Urothelium cell line (cell line): ENCODE results near the gene VEGFB.

Experiments used
- DNase-seq: peaks from one replicate; pipeline ENCODE4 v3.0.0; 2011; ENCODE audit warnings: low spot score, mixed read lengths
- FAIRE-seq: peaks from 2 replicates; lab custom pipeline; 2011; peaks lifted over from hg19 to GRCh38; lab: Jason Lieb, UNC

The VEGFB gene

DNA sequence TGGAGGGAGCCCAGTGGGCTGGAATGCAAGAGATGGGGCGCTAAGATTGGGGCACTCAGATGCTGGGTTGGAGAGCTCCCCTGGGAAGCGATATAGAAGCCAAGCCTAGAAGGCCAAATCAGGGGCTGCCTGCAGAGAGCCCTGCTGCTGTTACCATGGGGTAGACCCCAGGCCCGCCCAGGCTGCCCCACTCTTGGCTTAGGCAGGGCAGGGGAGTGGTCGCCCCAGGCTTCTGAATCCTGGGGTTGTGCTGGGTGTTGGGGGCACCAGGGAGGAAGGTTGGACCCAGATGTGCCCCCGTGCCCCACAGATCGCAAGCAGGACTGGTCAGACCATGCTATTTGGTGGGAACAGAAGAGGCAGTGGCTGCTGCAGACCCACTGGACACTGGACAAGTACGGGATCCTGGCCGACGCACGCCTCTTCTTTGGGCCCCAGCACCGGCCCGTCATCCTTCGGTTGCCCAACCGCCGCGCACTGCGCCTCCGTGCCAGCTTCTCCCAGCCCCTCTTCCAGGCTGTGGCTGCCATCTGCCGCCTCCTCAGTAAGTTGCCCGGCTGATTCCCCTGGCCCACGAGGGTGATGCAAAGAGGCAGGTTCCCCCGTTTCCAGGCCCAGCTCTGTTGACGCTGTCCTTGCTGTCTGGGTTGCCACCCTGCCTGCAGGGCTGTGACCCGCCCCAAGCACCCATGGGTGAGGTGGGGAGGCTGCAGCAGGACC is 23.9 kb upstream of the VEGFB start:
- no peak for FAIRE-seq
- no peak for DNase-seq

DNA sequence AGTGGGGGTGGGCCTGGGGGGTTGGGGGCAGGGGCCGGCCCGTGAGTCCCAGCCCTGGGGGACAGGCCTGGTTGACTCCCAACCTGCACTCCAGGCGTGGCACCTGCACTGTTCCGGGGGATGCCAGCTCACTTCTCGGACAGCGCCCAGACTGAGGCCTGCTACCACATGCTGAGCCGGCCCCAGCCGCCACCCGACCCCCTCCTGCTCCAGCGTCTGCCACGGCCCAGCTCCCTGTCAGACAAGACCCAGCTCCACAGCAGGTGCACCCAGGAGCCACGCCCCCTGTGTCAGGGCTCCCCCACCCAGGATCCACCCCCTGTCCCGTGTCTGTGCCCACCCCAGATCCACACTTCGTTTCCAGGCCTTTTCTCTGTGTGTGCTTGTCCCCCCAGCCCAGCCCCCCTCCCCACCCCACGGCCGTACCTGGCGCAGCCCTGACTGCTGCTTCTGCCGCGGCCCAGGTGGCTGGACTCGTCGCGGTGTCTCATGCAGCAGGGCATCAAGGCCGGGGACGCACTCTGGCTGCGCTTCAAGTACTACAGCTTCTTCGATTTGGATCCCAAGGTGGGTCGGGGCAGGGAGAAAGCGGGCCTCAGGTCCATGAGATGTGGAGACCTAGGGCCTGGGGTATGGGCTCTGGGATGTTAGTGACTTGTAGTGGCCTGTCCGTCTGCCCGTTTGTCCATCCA is 23.1 kb upstream of the VEGFB start:
- DNase-seq (no peak), FAIRE-seq (no peak)

DNA sequence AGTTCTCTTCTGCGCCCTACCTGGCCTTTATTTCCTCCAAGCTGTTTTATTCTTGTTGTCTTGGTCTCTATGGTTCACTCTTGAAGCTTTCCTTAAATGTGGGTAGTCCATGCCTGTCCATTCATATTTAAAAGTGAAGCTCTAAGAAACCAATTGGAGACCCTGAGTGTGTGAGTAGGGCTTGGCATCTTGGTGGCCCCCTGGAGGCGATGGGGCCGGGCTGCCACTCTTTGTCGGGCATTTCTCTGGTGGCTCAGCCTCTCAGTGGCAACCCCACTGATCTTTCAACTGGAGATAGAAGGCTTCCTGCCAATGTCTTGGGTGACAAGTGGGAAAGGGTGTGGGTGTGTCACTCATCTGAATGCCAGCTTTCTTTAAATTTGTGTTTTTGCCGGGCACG is 17.5 kb upstream of the VEGFB start:
- DNase-seq (no peak), FAIRE-seq (no peak)

DNA sequence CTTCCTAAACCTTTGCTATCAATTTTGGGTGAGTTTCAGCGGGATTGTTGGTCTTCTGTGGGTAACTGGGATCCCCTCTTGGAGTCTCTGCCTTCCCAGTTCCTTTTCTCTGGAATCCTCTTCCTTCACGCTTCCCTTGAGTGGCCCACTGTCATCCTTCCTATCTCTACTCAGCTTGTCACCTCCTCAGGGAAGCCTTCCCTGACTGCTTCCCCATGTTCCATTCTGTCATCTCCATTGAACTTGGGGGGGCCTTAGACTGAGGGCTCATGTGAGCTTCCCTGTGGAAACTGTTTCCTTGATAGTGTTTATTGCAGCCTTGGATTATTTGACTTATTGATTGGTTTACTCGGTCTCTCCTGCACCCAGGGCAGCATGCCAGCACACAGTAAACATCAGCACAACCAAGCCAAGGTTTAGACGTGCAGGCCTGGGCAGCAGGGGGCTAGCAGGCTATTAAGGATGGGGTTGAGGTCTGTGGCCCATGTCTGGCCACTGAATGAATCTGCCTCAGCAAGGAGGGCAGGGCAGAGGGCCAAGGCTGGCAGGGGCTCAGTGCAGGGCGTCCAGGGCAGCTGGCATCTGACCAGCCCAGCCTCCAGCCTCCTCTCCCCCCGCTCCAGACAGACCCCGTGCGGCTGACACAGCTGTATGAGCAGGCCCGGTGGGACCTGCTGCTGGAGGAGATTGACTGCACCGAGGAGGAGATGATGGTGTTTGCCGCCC is 15.6 kb upstream of the VEGFB start:
- FAIRE-seq (no peak), DNase-seq (no peak)

DNA sequence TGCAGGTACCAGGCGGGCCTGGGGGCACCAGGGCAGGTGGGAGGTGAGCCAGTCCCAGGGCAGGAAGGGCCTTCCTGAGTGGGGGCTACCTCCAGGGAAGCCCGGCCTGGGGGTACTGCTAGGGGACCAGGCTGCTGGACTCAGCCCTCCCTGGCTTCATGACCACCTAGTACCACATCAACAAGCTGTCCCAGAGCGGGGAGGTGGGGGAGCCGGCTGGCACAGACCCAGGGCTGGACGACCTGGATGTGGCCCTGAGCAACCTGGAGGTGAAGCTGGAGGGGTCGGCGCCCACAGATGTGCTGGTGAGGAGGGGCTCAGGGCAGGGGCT is 15.1 kb upstream of the VEGFB start:
- FAIRE-seq (no peak), DNase-seq (no peak)

DNA sequence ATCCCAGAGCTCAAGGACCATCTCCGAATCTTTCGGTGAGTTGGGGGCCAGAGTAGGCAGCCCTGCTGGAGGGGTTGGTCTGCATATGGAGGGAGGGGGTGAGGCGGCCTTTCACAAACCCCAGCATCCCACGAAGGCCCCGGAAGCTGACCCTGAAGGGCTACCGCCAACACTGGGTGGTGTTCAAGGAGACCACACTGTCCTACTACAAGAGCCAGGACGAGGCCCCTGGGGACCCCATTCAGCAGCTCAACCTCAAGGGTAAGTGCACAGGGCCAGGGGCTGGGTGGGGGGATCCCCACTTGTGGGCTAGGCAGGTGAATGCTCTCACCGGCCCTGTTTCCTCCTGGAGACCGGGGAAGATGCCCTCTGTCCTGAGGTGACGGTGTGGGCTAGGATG is 14.6 kb upstream of the VEGFB start:
- FAIRE-seq, result no peak
- no peak for DNase-seq

DNA sequence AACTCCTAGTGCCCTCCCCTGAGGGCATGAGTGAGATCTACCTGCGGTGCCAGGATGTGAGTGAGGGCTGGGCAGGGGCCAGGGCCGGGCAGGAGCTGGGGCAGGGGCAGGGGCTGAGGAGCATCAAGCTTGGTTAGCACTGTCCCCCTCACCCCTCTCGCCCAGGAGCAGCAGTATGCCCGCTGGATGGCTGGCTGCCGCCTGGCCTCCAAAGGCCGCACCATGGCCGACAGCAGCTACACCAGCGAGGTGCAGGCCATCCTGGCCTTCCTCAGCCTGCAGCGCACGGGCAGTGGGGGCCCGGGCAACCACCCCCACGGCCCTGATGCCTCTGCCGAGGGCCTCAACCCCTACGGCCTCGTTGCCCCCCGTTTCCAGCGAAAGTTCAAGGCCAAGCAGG is 14.1 kb upstream of the VEGFB start:
- DNase-seq, result no peak

DNA sequence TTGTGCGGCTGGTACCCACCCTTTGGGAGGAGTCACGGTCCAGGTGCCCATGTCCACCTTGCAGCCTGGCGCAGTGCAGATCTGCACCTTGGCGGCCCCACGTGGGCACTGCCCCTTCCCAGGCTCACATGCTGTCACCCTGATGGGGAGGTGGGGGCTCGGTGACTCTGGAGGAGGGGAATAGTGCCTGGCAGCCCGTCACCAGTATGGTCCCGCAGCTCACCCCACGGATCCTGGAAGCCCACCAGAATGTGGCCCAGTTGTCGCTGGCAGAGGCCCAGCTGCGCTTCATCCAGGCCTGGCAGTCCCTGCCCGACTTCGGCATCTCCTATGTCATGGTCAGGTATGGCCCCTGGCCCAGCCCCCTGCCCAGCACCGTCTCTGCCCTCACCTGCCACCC is 13.6 kb upstream of the VEGFB start:
- DNase-seq (no peak), FAIRE-seq (no peak)

More for the DNA sequence above, 14.1 kb upstream of the VEGFB start:
- FAIRE-seq, result no peak

DNA sequence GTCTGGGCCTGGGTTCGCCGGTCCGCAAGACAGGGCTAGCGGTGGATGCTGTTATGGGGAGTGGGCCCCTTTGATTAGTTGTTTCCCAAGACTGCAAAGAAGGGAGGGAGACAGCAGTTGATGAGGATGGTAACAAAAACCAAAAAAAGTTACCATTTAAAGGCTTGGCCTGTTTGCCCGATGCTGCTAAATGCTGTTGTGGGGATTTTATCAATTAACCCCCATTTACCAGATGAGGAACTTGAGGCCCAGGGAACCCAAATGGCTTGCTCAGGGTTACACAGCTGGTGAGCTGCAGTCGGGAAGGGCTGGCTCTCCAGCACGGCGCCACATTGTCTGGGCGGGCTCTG is 11.8 kb upstream of the VEGFB start:
- DNase-seq (no peak), FAIRE-seq (no peak)

DNA sequence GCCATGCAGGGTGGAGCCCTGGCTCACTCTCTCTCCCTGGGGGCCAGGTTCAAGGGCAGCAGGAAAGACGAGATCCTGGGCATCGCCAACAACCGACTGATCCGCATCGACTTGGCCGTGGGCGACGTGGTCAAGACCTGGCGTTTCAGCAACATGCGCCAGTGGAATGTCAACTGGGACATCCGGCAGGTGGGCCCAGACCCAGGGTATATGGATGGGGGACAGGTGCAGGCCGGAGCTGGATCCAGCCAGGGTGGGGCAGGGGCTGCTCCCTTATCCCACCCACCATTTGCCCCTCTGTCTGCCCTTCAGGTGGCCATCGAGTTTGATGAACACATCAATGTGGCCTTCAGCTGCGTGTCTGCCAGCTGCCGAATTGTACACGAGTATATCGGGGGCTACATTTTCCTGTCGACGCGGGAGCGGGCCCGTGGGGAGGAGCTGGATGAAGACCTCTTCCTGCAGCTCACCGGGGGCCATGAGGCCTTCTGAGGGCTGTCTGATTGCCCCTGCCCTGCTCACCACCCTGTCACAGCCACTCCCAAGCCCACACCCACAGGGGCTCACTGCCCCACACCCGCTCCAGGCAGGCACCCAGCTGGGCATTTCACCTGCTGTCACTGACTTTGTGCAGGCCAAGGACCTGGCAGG is 11.3 kb upstream of the VEGFB start:
- DNase-seq, result no peak
- no peak for FAIRE-seq

DNA sequence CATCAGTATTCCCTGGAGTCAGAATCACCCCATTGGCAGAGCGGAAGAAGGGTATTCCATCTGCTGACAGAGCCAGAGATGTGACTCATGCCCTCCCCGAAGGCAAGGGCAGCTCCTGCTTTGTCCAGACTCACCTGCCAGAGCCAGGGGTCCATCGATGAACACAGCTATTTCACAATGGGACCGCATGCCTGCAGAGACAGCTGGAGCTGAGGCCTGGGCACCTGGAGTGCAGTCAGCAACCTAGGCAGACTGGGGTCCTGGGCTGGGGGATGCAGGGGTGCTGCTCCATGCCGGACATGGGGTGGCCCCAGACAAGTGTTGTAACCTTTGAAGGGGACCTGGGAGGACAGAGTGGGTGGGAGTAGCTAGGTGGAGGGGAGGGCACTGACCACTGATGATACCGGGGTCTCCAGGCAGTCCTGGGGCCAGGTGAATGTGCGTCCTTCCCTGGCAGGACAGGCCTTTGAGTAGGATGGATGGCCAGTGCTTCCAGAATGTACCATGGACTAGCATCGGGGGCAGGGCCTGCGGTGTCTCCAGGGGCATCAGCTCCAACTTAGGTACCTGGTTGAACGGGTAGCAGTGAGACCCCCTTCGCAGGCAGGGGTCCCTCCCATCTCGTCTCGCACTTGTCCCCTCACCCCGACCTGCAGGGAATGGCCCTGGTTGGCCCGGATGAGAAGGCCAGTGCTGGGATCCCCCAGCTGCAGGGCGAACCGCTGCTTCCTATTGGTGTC is 10.1 kb upstream of the VEGFB start:
- DNase-seq (no peak), FAIRE-seq (no peak)

DNA sequence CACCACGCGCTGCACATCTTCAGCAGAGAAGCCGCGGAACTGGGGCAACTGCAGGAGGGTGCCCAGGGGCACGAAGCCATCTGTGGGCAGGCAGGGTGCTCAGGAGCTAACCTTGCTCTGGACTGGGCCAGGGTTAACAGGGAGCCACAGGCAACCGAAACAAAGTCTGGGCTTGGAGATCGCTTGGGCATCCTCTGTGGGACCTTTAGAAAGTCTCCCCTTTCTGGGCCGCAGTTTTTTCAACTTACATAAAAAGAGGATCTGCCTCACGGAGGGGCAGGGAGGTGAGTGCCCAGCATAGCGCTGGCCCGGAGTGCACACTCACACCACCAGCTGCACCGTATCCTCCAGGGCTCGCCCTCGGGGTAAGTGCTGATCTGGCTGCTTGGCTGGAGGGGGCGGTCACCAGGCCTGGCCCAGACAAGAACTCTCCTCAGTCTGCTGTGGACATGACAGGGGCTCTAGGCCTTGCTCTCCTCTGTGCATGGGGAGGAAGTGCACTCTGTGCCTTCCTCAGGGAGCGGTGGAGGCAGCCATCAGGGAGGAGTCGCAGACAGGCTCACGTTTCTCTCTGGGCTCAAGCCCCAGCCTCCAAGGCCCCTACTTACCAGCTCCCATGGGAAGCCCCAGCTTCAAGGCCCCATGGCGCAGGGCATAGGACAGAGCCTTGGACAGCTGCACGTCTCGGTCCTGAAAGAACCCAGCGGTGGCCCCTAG is 9.3 kb upstream of the VEGFB start:
- FAIRE-seq (no peak), DNase-seq (no peak)

DNA sequence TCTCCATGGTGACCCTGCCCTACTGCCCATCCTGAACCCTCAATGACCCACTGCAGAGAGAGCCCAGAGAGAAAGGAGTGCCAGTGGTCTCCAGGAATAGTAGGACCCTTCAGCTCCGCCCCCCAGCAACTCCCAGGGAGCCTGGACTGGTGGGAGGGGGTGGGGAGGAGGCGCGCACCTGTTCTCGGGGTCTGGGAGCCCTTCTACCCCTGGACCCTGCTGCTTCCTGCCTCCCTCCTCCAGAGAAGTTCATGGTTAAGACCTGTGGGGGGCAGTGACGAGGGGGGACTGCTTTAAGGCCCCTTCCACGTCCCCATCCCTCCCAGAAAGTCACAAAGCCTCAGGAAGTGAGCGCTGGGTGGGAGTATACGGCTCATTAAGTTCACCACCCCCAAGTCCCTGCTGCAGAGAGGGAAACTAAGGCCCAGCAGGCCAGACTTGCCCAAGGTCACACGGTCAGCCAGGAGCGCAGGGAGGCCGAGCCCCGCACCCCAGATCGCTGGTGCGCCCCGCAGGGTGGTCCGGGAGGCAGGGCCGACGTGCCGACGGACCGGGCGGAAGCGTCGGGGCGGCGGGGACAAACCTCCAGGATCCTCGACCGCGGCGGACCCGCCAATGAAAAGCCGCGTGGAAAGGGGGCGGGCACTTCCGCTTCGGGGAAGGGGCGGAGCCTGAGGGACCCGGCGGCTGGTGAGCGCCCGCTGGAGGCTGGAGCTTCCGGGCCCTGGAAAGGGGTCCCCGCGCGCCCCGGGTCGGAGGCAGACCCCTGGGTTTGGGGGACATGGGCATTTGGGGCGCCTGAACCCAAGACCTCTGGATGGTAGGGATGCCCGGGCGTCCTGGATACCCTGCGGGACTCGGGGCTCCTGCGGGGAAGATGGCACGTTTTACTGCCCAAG is 8.5 kb upstream of the VEGFB start, which contains the start of the genes NUDT22 and TRPT1:
TSS of gene NUDT22 (plus strand) at position 667 of the 899 bp plus-strand sequence. CDS start 379 bp downstream, outside the sequence.
TSS of gene TRPT1 (minus strand) at position 579 of the 899 bp plus-strand sequence. CDS start at position 253, 326 bp downstream.
- DNase-seq (peak; percentile 96), FAIRE-seq (no peak)

DNA sequence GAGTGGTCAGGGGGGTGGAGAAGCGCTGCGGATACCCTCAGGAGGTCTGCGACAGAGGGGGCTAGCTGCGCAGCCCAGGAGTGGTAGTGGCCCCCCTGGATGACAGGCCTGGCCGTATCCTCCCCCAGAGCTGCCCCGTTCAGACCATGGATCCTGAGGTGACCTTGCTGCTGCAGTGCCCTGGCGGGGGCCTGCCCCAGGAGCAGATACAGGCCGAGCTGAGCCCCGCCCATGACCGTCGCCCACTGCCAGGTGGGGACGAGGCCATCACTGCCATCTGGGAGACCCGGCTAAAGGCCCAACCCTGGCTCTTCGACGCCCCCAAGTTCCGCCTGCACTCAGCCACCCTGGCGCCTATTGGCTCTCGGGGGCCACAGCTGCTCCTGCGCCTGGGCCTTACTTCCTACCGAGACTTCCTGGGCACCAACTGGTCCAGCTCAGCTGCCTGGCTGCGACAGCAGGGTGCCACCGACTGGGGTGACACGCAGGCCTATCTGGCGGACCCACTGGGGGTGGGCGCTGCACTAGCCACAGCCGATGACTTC is 7.8 kb upstream of the VEGFB start:
- peak; percentile 45 for DNase-seq
- FAIRE-seq, result no peak

DNA sequence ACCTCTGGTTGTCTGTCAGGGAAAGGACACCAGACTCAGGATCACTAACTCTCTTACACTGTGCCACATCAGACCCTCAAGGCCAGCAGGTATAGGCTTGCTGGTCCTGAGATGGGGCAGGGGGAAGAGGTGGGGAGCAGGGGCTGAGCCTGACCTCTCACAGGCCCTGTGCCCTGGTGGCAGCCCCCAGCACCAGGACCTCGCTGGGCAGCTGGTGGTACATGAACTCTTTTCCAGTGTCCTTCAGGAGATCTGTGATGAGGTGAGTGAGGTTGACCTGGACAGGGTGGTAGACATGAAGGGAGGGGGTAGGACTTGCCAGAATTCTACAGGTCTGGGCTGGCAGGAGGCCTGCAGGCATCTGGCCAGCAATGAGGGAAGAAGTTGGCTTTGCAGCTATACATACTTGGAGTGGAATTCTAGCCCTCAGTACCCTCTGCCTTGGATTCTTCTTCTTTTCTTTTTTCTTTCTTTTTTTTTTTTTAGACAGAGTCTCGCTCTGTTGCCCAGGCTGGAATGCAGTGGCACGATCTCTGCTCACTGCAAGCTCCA is 6.9 kb upstream of the VEGFB start:
- FAIRE-seq, result no peak
- DNase-seq, result no peak

DNA sequence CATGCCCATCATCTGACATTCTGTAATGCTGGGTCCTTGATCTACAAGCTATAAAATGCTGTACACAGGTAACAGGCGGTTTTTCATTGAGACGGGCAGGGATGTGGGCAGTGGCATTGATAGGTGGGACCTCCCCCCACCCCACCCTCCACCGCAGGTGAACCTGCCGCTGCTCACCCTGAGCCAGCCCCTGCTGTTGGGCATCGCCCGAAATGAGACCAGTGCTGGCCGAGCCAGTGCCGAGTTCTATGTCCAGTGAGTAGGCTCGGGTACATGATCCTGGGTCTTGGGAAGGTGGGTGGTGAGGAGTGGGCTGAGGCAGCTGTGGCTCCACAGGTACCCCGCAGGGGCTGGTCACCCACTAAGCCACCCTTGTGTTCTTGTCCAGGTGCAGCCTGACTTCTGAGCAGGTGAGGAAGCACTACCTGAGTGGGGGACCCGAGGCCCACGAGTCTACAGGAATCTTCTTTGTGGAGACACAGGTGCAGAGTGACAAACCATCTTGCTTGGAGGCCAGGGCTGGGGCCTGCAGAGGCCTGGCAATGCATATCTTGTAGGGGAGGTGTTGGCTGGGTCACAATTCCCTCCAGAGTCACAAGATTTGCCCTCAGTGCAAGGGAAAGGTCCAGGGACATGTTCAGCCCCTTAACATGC is 5.2 kb upstream of the VEGFB start:
- FAIRE-seq (no peak), DNase-seq (no peak)

DNA sequence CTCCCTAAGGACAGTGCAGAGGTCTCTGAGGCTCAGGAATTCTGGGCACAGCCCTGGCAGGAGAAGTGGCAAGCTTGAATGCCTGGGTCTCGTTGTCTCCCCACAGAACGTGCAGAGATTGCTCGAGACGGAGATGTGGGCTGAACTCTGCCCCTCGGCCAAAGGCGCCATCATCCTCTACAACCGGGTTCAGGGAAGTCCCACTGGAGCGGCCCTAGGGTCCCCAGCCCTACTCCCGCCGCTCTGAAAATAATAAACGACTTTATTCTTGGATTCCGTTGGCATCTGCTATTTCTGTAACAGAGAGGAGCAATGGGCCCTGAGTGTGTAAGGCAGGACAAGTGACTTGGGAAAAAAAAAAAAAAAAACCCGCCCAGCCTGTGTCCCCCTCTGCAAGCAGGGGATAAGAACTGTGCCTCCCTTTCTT is 4.6 kb upstream of the VEGFB start:
- DNase-seq, result no peak
- no peak for FAIRE-seq
